Kidney epithelial cell (primary cell): ENCODE results near the gene IFIT2. TPM values are rescaled to one million over a fixed set of nuclear protein-coding genes. Genes with fewer than 3 reads are reported as not detected.

Source experiments
- DNase-seq: peaks from one replicate; pipeline ENCODE4 v3.0.0-alpha.2; 2010; ENCODE audit warnings: low read depth
- H3K27me3 ChIP-seq: 2 replicates; pipeline ENCODE4 v1.6.0; 2011; ENCODE audit warnings: low read length; ENCODE audit not compliant: control insufficient read depth, insufficient read depth
- H3K36me3 ChIP-seq: 2 replicates; pipeline ENCODE4 v1.5.1; 2011; ENCODE audit warnings: low read length; ENCODE audit not compliant: control insufficient read depth, insufficient read depth
- H3K4me3 ChIP-seq: 2 replicates; pipeline ENCODE4 v1.5.1; 2011; ENCODE audit warnings: low read depth, mild to moderate bottlenecking, control low read depth, low read length
- CTCF ChIP-seq: IDR thresholded peaks from 2 replicates; pipeline ENCODE4 v1.5.1; 2011; ENCODE audit warnings: mild to moderate bottlenecking, moderate library complexity, low read length, control low read depth, inconsistent platforms; ENCODE audit not compliant: insufficient read depth, poor library complexity, severe bottlenecking
- total RNA-seq: library from RNA; depleted of rRNA; stranded (reverse); fragments of >200 nt; gene quantifications from 2 replicates; pipeline ENCODE4 v1.2.3, GENCODE V29; 2015

IFIT2 gene
- total RNA-seq, 1 donor from 2014 or later: 9.2 TPM

- DNase-seq: no peak
- no peak overlapping the region for H3K4me3 ChIP-seq
- H3K36me3 ChIP-seq: no peaks in the 10 kb centered on the region
- no peaks in the 10 kb centered on the region for H3K27me3 ChIP-seq
- no peak for TF ChIP-seq CTCF
Measured at GRCh38 chr10:89266721-89267453, 35.0 kb upstream of the IFIT2 start.

DNA sequence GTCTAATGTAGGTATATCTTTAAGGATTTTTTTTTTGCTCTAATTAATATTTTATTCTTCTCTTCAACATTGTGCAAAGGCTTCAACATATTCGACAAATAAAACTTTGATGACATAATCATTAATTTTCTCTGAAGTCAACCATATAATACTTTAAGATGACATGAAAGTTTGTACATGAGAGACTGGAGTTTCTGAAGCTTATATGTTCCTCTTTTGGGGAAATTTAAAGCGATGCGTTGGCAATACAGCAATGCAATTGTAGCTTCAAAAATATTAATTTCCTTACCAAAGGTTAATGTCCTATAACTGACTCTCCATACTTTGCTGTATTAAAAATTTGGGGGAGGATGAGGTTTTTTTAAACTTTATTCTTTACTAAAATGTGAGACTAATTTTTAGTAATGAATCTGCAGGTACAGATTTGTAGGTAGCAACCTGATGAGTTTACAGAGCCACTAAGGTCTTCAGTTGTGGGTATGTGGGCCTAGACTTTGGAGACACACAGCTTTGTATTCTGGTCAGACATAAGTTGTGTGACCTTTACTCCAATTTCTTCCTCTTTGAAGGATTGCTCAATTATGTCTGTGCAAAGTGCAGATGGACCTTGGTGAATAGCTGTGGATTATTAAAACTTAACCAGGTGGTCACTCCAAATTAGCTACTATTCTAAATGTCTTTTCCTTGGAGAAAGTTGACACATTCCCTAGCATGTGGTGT, 32.3 kb upstream of the IFIT2 start:
- DNase-seq: no peak

DNA sequence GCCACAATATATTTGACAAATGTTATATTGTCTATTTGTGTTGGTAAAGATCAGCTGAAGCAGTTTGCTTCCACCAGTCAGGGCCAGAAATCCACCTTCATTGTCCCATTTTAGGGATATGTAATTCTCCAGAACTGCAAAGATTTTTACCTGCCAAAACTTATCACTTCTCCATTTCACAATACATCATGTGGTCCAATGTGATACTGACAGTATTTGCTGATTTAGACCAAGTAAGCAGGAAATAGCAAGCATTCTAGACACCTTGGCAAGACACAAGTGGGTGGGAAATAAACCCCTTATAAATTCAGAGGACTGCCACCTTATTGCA, 31.7 kb upstream of the IFIT2 start:
- no peak for DNase-seq
- Histone ChIP-seq H3K4me3 (no peak overlapping the region), H3K27me3 (no peaks in the 10 kb centered on the region), H3K36me3 (no peaks in the 10 kb centered on the region)
- TF ChIP-seq CTCF: no peak

More for the DNA sequence above, 32.3 kb upstream of the IFIT2 start:
- no peak for TF ChIP-seq CTCF
- no peaks in the 10 kb centered on the region for H3K36me3 ChIP-seq
- no peak overlapping the region for H3K4me3 ChIP-seq
- no peaks in the 10 kb centered on the region for H3K27me3 ChIP-seq

DNA sequence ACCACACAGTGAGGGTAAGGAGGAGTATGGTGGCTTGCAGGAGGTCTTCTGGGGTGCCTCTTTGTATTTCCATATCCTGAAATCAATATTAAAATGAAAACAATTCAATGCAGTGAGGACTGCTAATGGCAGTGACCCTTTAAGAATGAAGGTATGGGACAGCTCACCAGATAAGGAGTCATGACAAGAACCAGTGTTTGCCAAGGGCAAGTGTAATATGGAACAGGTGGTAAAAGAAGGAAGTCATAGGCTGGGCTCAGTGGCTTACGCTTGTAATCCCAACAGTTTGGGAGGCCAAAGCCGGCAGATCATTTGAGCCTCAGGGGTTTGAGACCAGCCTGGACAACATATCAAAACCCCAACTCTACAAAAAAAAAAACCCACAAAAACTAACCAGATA, 30.3 kb upstream of the IFIT2 start:
- no peak for TF ChIP-seq CTCF
- no peak overlapping the region for H3K4me3 ChIP-seq
- no peaks in the 10 kb centered on the region for H3K27me3 ChIP-seq
- DNase-seq: no peak
- H3K36me3 ChIP-seq: no peaks in the 10 kb centered on the region

- no peak for TF ChIP-seq CTCF
- H3K36me3 ChIP-seq: no peaks in the 10 kb centered on the region
- no peak overlapping the region for H3K4me3 ChIP-seq
- DNase-seq: no peak
- H3K27me3 ChIP-seq: no peaks in the 10 kb centered on the region
Measured at GRCh38 chr10:89273680-89274079, 28.2 kb upstream of the IFIT2 start.
